Stomach (tissue), 4 donors: ENCODE data around the gene OR4K2.

Experiments used
- CTCF ChIP-seq, 7 experiments: fragments of 450-650 bp in 4 of 7; fragments of 200-600 bp in 3 of 7; sonication (generic) in 3 of 7; IDR thresholded peaks; one replicate each; pipeline ENCODE4 v1.5.1; 2016 to 2019; ENCODE audit warnings: antibody characterized with exemption in 7 of 7, control low read depth in 2 of 7, mild to moderate bottlenecking in 1 of 7
- POLR2A ChIP-seq, 4 donors: fragments of 450-650 bp; IDR thresholded peaks; one replicate each; pipeline ENCODE4 v1.6.1; 2016; ENCODE audit warnings: antibody characterized with exemption in 4 of 4, control low read depth in 2 of 4, mild to moderate bottlenecking in 1 of 4, moderate library complexity in 1 of 4
- POLR2AphosphoS5 ChIP-seq, 3 donors: sonication (generic); formaldehyde crosslinking; IDR thresholded peaks; one replicate each; pipeline ENCODE4 v1.6.1; 2016; ENCODE audit warnings: antibody characterized with exemption in 3 of 3

GRCh38 chr14:19917955-19918518 is 43.1 kb downstream of the OR4K2 start:
- no peak for TF ChIP-seq CTCF (IDR thresholded peaks at IDR 0.05)
- TF ChIP-seq POLR2AphosphoS5 (IDR thresholded peaks at IDR 0.05): no peak
- no peak for TF ChIP-seq POLR2A (IDR thresholded peaks at IDR 0.05)
